KMS-11 (cell line): Measurements from ENCODE around the gene VCAN.
A peak's percentile ranks its signal among the peaks of the same experiment; 100 is the strongest.

ENCODE experiments used
- H2AFZ ChIP-seq: fragments of 200-600 bp; sonication (generic); 2 replicates; pipeline ENCODE4 v1.6.1; 2016; ENCODE audit warnings: antibody characterized with exemption, mixed run types, low read depth
- H3K27ac ChIP-seq: fragments of 200-600 bp; sonication (generic); 2 replicates; pipeline ENCODE4 v1.6.1; 2016; ENCODE audit warnings: mild to moderate bottlenecking, mixed run types
- H3K27me3 ChIP-seq: fragments of 200-600 bp; sonication (generic); 2 replicates; pipeline ENCODE4 v1.6.1; 2017; ENCODE audit warnings: mild to moderate bottlenecking, low read depth, mixed run types, moderate library complexity; ENCODE audit not compliant: insufficient read depth
- H3K36me3 ChIP-seq: fragments of 200-600 bp; sonication (generic); 2 replicates; pipeline ENCODE4 v1.6.1; 2017; ENCODE audit warnings: mild to moderate bottlenecking, mixed run types; ENCODE audit not compliant: insufficient read depth
- H3K4me1 ChIP-seq: fragments of 200-600 bp; sonication (generic); 2 replicates; pipeline ENCODE4 v1.6.1; 2016; ENCODE audit warnings: mild to moderate bottlenecking, low read depth, mixed run types; ENCODE audit not compliant: poor library complexity, severe bottlenecking
- H3K4me2 ChIP-seq: fragments of 200-600 bp; sonication (generic); 2 replicates; pipeline ENCODE4 v1.7.0; 2016; ENCODE audit warnings: mild to moderate bottlenecking, mixed run types
- H3K4me3 ChIP-seq: fragments of 200-600 bp; sonication (generic); IDR thresholded peaks from 2 replicates; pipeline ENCODE4 v1.6.1; 2017; ENCODE audit warnings: low read depth, low read length, mixed read lengths; ENCODE audit not compliant: insufficient read depth
- H3K79me2 ChIP-seq: fragments of 200-600 bp; sonication (generic); 2 replicates; pipeline ENCODE4 v1.6.1; 2016; ENCODE audit warnings: low read depth, mixed run types; ENCODE audit not compliant: insufficient read depth
- H3K9ac ChIP-seq: fragments of 200-600 bp; sonication (generic); 2 replicates; pipeline ENCODE4 v1.6.1; 2016; ENCODE audit warnings: mild to moderate bottlenecking, mixed run types
- H4K20me1 ChIP-seq: fragments of 200-600 bp; sonication (generic); 2 replicates; pipeline ENCODE4 v1.6.1; 2016; ENCODE audit warnings: mild to moderate bottlenecking, mixed run types; ENCODE audit not compliant: insufficient read depth
- CTCF ChIP-seq: fragments of 200-600 bp; sonication (generic); conservative IDR thresholded peaks from 2 replicates; pipeline ENCODE4 v1.6.1; 2017; ENCODE audit warnings: low read depth, mild to moderate bottlenecking, antibody characterized with exemption, low read length, moderate library complexity, mixed read lengths

The VCAN gene

GRCh38 chr5:83510260-83510659 is 38.7 kb downstream of the VCAN start:
- Histone ChIP-seq H3K4me2 (peak overlapping the region; percentile 31), H3K4me3 (no peak overlapping the region), H4K20me1 (no peaks in the 10 kb centered on the region), H3K79me2 (no peaks in the 10 kb centered on the region), H3K27me3 (no peaks in the 10 kb centered on the region), H2AFZ (0 out of 2 replicates have a peak overlapping the region, but pooled peaks have one; percentile 3), H3K9ac (no peak overlapping the region), H3K4me1 (peaks cover 8% of the 10 kb centered on the region), H3K36me3 (no peaks in the 10 kb centered on the region), H3K27ac (no peak overlapping the region)
- no peak for TF ChIP-seq CTCF

GRCh38 chr5:83512061-83512745 is 40.7 kb downstream of the VCAN start:
- no peaks in the 10 kb centered on the region for H3K27me3 ChIP-seq
- H2AFZ ChIP-seq = no peak overlapping the region
- H3K4me2 ChIP-seq = no peak overlapping the region
- no peaks in the 10 kb centered on the region for H4K20me1 ChIP-seq
- no peak overlapping the region for H3K27ac ChIP-seq
- no peaks in the 10 kb centered on the region for H3K79me2 ChIP-seq
- H3K9ac ChIP-seq = no peak overlapping the region
- no peak overlapping the region for H3K4me3 ChIP-seq
- no peaks in the 10 kb centered on the region for H3K36me3 ChIP-seq
- TF ChIP-seq CTCF = no peak
- H3K4me1 ChIP-seq = peaks cover 8% of the 10 kb centered on the region

GRCh38 chr5:83513081-83513480 is 41.5 kb downstream of the VCAN start:
- H3K27ac ChIP-seq = no peak overlapping the region
- no peaks in the 10 kb centered on the region for H3K27me3 ChIP-seq
- TF ChIP-seq CTCF = no peak
- H3K4me2 ChIP-seq = no peak overlapping the region
- no peaks in the 10 kb centered on the region for H3K36me3 ChIP-seq
- H3K79me2 ChIP-seq = no peaks in the 10 kb centered on the region
- no peak overlapping the region for H3K9ac ChIP-seq
- no peak overlapping the region for H2AFZ ChIP-seq
- H3K4me3 ChIP-seq = no peak overlapping the region
- H4K20me1 ChIP-seq = no peaks in the 10 kb centered on the region
- peaks cover 8% of the 10 kb centered on the region for H3K4me1 ChIP-seq

DNA sequence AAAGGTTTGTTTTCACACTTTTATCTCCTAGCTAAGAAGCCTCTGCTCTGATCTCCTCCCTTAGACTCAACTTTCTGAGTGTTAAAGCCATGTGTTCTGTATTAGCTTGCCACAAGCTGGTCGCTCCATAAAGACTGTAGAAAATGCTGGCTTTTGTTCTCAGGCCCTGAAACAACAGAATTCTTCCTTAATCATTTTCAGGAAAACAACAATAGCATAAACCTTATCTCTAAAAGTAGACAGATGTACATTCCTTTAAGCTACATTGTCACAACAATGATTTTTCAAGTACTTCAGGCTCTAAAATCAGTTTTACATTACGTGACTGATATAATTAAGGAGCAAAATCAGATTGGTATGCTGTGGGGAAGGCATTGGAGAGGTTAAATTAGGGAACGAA is 41.9 kb downstream of the VCAN start:
- no peak overlapping the region for H2AFZ ChIP-seq
- no peaks in the 10 kb centered on the region for H3K79me2 ChIP-seq
- peaks cover 8% of the 10 kb centered on the region for H3K4me1 ChIP-seq
- TF ChIP-seq CTCF = no peak
- H3K9ac ChIP-seq = no peak overlapping the region
- no peak overlapping the region for H3K27ac ChIP-seq
- no peaks in the 10 kb centered on the region for H3K27me3 ChIP-seq
- no peak overlapping the region for H3K4me2 ChIP-seq
- H3K36me3 ChIP-seq = no peaks in the 10 kb centered on the region
- H3K4me3 ChIP-seq = no peak overlapping the region
- no peaks in the 10 kb centered on the region for H4K20me1 ChIP-seq
